DMS153 treated with DMSO at 0.1 percent for 48 hours (cell line): ENCODE data around the gene PDGFD.

Experiments
- DNase-seq: peaks from one replicate; lab custom pipeline; 2025; ENCODE audit not compliant: unreplicated experiment; lab: John Stamatoyannopoulos, UW

PDGFD gene

GRCh38 chr11:103927535-103927934 is 236.4 kb downstream of the PDGFD start:
- no peak for DNase-seq

- DNase-seq: no peak
Measured at GRCh38 chr11:103926990-103927389, 237.0 kb downstream of the PDGFD start.

- no peak for DNase-seq
Measured at GRCh38 chr11:103924166-103925013, 239.6 kb downstream of the PDGFD start.

GRCh38 chr11:103923451-103923931 is 240.5 kb downstream of the PDGFD start:
- peak; percentile 45 for DNase-seq

GRCh38 chr11:103920933-103921332 is 243.0 kb downstream of the PDGFD start:
- no peak for DNase-seq

GRCh38 chr11:103920449-103920848 is 243.5 kb downstream of the PDGFD start:
- DNase-seq: no peak

GRCh38 chr11:103910721-103911120 is 253.2 kb downstream of the PDGFD start:
- no peak for DNase-seq

GRCh38 chr11:103907548-103908455 is 256.1 kb downstream of the PDGFD start:
- no peak for DNase-seq

- no peak for DNase-seq
Measured at GRCh38 chr11:103907136-103907535, 256.8 kb downstream of the PDGFD start.

GRCh38 chr11:103906291-103906867 is 257.6 kb downstream of the PDGFD start:
- DNase-seq: no peak

GRCh38 chr11:103904324-103904667 is 259.7 kb downstream of the PDGFD start:
- no peak for DNase-seq

- DNase-seq: peak; percentile 8
Measured at GRCh38 chr11:103903621-103904323, 260.2 kb downstream of the PDGFD start.

- DNase-seq: no peak
Measured at GRCh38 chr11:103902994-103903393, 261.0 kb downstream of the PDGFD start.

- no peak for DNase-seq
Measured at GRCh38 chr11:103901656-103902055, 262.3 kb downstream of the PDGFD start.

GRCh38 chr11:103898577-103899336 is 265.2 kb downstream of the PDGFD start:
- DNase-seq: no peak

- no peak for DNase-seq
Measured at GRCh38 chr11:103898065-103898464, 265.9 kb downstream of the PDGFD start.

GRCh38 chr11:103897160-103897936 is 266.6 kb downstream of the PDGFD start:
- no peak for DNase-seq

- DNase-seq: no peak
Measured at GRCh38 chr11:103895106-103895505, 268.8 kb downstream of the PDGFD start.

- DNase-seq: no peak
Measured at GRCh38 chr11:103894673-103895072, 269.3 kb downstream of the PDGFD start.
